GM12892 (cell line): Measurements from ENCODE around the gene RFT1.

Experiments
- POLR2A ChIP-seq: IDR thresholded peaks from 2 replicates; pipeline ENCODE4 v1.6.1; 2011; ENCODE audit warnings: low read depth, low read length, control low read depth
- POLR2AphosphoS5 ChIP-seq: IDR thresholded peaks from 2 replicates; pipeline ENCODE4 v1.6.1; 2011; ENCODE audit warnings: low read depth, low read length, control low read depth

GRCh38 chr3:53131096-53131495 is 861 bp upstream of the RFT1 start:
- no peak for TF ChIP-seq POLR2A
- no peak for TF ChIP-seq POLR2AphosphoS5
